NOMO-1 treated with DMSO at 0.1 percent for 48 hours (cell line): ENCODE measurements around the gene CHRNA4.
"Not testable (repeated sequence)": the region's sequence is repeated elsewhere in the genome, so short reads cannot be mapped to it uniquely, and the experiment has no call there.

Experiments used
- DNase-seq: peaks from one replicate; lab custom pipeline; 2025; ENCODE audit not compliant: unreplicated experiment; lab: John Stamatoyannopoulos, UW

CHRNA4 gene

DNA sequence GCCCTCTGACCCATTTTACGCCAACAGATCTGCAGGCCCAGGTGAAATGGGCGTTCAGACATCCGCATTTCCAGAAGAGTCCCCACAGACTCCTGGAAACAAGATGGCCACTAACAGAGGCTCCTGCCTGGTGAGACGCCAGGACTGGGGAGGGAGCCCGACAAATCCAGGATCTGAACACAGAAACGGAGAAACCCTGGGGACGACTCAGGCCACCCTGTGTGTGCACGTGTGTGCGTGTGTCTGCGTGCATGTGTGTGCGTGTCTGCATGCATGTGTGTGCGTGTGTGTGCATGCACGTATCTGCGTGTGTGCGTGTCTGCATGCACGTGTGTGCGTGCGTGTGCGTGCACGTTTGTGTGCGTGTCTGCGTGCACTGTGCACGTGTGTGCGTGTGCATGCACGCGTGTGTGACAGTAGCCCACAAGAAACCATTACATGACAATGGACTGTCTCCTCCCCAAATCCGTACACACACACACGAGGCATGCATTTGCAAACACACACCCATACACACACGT, 24.9 kb downstream of the CHRNA4 start:
- DNase-seq, result no peak

DNA sequence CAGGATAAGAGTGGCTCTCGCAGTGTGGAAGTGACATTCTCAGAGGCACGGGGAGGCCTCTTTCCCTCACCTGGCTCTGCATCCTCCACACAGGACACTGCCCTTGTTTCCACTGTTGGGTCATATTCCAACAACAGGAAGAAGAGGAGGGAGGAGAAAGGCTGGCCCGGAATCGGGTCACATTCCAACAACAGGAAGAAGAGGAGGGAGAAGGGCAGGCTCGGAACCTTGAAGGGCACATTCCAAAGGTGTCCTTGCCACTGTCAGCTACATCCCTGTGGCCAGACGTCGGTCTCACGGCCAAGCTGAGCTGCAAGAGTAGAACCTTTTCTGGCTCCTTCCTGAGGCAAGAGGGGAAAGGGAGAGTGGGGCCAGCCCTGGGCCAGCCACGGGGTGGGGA, 25.4 kb downstream of the CHRNA4 start:
- no peak for DNase-seq

DNA sequence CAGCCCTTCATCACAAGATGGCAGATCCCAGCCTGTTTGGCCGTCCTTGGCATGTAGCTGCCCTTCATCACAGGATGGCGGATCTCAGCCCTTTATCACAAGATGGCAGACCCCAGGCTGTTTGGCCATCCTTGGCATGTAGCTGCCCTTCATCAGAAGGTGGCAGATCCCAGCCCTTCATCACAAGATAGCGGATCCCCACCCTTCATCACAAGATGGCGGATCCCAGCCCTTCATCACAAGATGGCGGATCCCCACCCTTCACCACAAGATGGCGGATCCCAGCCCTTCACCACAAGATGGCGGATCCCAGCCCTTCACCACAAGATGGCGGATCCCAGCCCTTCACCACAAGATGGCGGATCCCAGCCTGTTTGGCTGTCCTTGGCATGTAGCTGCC, 26.1 kb downstream of the CHRNA4 start:
- not testable (repeated sequence) for DNase-seq

DNA sequence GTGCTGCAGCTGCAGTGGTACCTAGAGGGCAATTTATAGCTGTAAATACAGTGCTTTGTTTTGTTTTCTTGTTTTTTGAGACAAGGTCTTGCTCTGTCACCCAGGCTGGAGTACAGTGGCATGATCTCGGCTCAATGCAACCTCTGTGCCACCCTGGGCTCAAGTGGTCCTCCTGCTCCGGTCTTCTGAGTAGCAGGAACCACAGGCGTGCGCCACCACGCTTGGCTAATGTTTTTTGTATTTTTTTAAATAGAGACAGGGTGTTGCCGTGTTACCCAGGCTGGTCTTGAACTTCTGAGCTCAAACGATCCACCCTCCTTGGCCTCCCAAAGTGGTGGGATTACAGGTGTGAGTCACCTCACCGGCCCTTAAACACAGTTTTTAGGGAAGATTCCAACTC, 26.8 kb downstream of the CHRNA4 start:
- DNase-seq, result no peak

DNA sequence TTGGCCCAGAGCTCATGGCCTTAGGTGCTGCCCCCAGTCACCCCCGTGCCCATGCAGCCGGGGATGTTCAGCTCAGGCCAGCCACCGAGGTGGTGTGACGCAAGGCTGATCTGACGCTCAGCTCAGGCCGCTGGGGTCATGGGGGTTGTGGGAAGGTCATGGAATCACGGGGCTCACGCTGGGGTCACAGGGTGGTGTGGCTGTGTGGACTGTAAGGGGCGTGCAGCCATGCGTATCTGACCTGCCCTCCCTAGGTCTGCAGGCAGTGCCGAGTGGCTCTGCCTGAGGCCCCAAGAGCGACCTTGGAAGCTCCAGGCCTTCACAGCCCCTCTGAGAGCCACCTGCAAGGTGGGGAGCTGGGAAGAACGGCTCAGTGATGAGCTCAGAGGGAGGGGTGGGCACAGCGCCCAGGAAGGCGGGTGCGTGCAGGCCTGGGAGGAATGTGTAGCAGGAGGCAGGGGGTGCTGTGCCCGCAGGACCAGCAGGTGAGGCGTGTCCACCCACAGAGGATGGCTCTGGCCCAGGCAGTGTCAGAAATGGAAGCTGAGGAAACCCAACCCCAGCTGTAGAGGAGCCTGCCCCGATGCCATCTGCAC, 27.8 kb downstream of the CHRNA4 start:
- DNase-seq, result no peak

DNA sequence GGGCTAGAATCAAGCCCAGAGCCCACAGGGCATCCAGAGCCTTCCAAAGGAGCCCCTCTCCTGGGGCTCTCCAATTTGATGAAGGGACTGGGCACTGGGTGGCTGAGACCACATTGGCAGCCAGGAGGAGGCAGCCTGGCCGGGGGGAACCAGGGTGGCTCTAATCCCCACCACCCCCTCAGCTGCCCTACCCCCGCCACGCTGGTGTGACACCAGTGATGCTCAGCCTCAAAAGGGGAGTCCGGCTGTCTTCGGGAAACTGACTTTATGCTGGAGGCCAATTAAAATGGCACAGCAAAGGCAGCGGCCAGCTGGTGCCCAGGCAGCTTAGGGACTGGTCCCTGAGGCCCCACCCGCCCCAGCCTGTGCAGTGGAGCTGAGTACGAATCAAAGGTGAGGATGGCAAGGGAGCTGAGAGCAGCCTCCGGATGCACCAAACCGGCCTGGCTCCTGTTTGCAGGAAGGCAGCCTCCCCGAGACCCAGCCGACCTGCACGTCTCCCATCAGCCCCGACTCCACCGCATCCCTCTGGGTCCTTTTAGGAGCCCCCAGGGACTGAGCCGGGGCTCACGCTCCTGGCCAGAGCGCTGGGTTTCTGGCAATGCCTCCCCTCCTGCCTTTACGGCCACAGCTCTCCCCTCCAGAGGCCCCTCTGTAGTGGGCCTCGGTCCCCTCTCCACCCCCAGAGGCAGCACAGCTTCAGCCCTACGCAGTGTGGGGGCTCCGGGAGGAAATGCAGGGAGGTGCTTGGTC, 28.5 kb downstream of the CHRNA4 start:
- DNase-seq, result no peak

DNA sequence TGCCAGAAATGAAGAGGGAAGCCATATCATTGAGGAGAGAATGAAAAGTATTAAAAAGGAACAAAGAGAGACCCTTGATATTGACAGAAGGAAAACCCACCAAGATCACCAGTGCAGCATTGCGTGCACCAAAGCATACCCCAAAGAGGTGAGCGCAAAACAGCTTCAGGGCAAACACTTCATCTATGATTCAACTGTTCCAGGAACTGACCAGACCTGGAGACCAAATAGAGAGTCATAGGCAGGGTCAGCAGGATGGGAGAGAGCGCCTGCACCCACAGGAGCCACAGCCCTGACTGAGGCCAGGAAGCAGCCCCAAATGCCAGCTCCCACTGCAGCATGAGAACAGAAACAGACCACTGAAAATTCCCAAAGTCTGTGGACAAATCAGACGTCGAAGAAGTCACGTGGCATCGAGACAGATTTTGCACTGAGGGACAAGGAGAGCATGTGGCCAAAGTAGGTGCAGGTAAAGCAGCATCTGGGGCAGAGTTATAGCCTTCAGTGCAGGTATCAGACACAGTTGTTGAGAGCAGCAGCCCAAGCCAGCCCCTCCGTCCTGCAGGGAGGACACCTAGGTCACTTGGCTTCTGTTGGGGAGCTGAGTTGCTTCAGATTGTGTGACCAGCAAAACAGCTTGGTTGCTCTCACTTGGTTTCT, 29.3 kb downstream of the CHRNA4 start:
- DNase-seq, result no peak

DNA sequence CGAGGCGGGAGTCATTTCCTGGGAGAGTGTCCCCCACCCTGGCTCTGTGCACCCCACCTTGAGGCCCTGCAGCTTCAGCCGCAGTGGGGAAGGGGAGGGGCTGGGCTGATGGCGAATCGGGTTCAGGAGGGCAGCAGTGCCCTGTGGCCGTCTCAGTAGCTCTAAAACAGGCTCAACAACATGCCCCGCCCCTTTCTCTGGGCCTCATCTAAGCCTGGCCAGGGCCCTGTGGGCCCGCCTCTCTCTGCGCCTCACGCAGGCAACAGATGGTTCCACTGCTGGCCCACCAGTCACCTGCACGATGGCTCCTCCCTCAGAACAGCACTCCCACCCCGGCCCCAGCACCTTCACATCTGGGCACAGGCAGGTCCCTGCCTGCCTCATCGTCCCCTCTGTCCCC, 30.2 kb downstream of the CHRNA4 start:
- DNase-seq, result no peak

DNA sequence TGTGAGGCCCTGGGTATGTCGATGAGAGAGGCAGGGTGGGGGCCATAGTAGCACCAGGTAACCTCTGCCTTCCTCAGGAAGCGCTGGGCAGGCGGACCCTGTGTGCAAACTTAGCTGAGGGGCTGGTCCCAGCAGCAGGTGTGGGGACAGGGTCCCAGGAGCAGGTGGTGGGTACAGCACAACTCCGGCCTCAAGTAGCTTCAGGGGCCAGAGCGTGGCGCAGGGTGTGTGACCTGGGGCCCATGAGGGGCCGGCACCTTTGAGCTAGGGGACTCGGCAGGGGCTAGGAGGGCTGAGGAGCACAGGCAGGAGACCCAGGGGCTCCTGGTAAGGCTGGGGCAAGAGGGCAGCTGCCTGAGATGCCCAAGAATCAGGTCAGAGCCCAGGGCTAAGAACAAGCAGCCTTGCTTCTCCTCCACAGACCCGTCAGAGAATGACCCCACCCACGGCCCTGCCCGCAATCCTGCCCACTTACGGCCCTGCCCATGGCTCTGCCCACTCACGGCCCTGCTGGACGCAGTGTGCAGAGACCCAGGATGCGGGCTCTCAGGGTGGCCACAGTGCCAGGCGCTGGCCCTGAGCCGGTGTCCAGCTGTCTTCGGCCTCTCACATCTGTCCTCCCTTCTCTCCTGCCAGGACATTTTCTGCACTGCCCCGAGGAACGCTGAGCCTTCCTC, 30.9 kb downstream of the CHRNA4 start:
- DNase-seq, result no peak

DNA sequence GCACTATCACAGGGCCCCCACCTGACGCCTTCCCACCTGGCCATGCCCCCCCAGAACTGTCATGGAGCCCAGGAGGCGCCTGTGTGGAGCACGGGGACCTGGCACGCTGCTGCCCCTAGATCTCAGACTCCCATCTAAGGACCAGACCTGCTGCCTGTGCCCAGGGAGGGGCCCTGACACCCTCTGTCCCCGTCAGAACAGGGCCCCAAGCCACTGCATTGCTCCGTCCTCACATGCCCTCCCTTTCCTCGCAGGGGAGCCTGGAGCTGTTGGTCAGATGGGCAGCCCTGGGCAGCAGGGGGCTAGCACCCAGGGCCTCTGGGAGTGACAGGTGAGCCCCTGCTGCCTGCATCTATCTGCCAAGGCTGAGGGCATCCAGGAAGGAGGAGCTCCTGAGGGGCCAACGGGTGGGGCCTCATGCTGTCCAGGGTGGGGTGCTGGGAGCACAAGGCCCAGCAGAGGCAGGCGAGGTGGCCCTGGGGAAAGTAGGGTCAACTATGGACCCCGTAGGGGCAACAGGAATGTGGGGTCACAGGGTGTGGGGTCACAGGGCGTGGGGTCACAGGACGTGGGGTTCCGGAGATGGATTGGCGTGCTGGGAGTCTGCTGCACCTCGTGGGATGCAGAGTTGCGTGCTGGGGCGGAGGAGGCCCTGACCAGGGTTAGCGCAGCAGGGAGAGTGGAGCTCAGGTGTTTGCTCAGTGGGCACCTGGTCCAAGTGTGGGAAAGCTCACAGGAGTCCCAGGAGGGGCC, 31.6 kb downstream of the CHRNA4 start:
- no peak for DNase-seq

GRCh38 chr20:63328718-63329275, 32.4 kb downstream of the CHRNA4 start:
- DNase-seq, result no peak

DNA sequence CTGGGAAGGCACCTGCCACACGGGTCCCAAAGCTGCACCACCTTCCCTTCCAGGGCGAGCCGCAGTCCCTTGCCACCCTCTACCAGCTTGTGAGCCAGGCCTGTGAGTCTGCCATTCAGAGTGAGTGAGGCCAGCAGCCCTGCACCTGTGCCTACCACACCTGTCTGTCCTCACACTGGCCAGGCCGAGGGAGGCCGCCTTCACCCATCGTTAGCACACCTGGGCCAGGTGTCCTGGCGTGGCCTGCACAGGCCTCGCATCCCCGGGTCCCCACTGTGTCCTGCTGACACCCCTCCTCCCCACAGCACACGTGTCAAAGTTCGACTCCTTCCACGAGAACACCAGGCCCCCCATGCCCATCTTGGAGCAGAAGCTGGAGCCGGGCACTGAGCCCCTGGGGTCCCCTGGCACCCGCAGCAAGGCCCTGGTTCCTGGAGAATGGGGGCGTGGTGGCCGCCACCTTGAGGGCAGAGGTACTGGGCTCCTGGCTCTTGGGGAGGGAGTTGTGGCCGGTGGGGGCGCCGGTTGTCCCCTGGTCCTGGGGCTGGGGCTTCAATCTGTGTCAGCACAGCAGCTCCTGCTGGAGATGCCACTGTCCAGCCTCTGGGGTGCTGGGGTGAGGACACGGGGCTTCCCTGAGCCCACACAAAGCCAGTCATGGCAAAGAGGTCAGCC, 33.0 kb downstream of the CHRNA4 start:
- DNase-seq, result no peak

GRCh38 chr20:63327231-63327745, 33.9 kb downstream of the CHRNA4 start:
- DNase-seq, result no peak

DNA sequence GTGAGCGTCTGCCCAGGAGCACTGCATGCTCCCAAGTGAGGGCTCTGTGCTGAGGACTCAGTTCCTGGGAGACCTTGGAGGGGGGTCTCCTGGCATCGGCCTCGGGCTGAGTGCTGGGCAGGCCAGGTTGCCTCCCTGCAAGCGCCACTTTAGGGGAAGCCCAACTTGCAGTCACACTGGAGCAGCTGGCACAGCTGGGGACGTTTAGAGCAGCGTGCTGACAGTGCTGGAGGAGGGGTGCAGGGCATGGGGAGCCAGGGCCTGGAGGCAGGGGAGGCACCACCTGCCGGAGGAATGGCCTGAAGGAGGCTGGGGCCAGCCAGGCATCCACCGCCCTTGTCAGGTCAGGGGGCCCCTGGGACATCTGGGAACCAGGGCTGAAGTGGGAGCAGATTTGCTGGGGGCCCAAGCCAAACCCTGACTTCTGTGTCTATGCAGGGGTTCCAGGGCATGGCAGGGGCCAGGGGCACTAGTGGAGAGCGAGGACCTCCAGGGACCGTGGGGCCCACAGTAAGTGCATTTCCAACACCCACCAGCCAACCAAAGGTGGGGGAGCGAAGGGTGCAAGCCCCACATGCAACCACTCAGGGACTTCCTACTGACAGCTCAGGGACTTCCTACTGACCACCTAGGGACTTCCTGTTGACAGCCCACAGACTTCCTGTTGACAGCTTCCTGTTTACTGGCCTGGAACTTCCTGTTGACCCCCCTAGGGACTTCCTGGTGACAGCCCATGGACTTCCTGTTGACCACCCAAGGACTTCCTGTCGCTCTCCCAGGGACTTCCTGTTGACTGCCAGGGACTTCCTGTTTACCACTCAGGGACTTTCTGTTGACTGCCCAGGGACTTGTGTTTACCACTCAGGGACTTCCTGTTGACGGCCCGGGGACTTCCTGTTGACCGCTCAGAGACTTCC, 34.6 kb downstream of the CHRNA4 start:
- no peak for DNase-seq

GRCh38 chr20:63325554-63326313, 35.4 kb downstream of the CHRNA4 start:
- no peak for DNase-seq

- no peak for DNase-seq
Observed at GRCh38 chr20:63325021-63325471, 36.1 kb downstream of the CHRNA4 start.

DNA sequence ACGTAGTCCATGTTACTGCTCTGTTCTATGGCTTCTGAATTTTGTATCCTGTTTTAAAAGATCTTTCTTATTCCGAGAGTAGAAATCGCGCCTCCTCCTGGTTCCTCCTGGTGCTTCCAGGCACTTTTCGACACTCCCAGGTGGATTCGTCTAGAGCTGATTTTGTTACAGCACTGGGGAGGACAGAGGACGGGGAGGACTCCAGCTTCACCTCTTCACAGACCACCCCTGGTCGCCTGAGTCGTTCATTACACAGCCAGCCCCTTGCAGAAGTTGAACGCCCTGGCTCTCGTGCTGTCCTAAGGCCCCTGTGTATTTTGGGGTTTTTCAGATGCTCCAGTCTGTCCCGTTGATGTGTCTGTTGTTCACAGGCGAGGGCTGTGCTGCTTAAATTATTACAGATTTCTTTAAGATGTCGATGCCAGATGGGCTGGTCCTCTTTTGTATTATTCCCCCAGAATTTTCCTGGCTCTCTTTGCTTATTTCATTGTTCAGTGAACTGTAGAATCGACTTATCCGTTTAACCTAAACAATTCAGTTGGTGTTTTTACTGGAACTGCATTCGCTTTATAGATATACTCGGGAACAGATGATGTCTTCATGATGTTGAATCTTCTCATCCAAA, 37.7 kb downstream of the CHRNA4 start:
- no peak for DNase-seq

DNA sequence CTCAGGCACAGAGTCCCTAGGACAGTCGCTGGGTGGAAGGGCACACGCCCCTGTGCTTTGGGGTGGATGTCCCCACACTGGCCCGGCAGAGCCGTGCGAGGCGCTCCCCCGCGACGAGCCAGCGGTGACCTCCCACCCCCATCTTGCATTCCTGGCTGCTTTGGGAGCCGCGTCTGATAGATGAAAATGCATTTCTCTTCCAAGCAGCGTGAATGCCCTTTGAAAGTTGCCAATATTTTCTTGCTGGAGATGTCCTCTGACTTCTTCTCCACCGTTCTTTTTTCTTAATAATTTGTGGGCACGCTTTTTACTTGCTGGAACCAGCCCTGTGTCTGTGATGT, 38.2 kb downstream of the CHRNA4 start:
- DNase-seq, result no peak
